ENCODE data around the gene SINHCAF. TPM values are rescaled to one million over a fixed set of nuclear protein-coding genes. Genes with fewer than 3 reads are reported as not detected.

Gene SINHCAF
- total RNA-seq, 1 experiment from 2014 or later: 32.7 TPM

DNA sequence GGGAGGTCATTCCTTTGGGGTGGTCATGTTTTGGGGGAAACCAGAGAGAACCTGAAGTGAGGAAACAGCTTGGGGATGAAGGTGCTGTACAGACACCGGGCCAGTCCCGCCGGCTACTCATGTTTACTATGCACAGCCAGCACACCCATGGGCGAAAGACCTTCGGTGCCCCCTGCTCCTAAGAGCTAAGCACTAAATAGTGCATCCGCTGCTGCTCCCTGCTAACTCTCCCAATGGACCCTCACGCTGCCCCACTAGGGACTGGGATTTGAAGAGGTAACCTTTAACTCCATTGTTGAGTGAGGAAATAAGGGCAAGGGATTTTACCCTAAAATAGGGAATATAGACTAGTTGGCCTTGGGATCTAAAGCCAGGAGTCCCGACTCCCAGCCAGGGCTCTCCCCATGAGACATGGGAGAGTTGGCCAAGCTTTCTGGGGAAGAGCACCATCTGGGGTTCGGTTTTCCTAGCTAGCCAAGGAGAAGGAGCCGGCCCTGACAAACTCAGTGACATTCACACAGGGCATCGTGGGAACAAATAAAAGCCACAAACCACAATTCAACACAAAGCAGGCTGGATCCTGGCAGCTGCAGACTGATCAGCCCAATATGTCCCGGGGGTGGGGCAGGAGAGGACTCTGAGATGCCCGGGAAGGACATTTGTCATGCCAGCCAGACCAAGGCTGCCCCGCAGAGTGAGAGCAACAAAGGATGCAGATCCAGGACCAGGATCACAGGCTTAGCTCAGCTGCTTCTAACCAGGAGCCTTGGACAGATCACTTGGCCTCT, 91.7 kb downstream of the SINHCAF start:
- peak; percentile 40 for DNase-seq (ENCODE audit: low read depth)

DNA sequence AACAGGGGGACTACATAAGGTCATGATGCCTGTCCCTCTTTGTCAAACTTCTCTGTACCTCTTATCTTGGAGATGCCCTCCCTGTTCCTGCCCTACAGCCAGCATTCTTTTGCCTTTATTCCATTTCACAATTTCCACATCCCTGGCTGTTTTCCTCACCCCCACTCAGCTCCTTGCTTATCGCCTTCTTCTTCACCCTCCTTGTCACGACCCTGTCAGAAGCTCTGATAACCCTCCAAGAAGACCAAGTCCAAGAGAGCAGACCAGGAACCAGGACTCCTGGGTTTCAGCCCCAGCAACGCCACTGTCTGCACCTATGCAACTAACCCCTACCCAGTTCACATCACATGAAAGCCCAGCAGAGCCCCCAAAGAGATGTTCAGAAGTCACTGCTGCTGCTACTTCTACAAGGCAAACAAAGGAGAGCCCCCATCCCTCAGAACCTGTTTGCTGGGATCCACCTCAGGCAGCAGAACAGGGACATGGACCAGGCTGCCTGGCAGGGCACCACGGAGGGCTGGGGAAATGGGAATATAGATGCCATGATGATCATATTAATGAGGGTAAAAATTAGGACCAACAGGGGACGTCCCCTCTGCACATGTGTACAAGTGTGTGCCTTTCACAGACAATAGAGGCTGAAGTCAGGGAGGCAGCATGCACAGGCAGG, 92.8 kb downstream of the SINHCAF start:
- DNase-seq (ENCODE audit: low read depth): no peak

DNA sequence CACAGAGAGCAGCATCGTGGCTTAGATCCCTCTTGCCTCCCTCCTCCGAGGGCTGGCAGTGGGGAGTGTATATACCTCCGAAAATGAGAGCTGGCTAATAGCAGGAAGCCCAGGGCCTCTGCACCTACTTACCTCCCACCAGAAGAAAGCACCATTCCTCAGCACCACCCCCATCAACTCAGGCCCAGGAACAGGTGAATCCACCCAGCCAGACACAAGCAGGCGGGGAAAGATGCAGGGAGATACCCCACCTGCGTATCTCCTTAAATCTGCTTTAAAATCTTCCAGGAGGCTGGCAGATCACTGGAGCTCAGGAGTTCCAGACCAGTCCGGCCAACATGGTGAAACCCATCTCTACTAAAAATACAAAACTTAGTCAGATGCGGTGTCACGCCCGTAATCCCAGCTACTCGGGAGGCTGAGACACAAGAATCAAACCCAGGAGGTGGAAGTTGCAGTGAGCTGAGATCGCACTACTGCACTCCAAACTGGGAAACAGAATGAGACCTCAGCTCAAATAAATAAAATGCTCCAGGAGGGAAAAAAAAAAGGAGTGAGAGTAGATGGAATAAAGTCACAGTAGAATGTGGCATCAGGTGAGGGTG, 93.5 kb downstream of the SINHCAF start:
- no peak for DNase-seq (ENCODE audit: low read depth)

DNA sequence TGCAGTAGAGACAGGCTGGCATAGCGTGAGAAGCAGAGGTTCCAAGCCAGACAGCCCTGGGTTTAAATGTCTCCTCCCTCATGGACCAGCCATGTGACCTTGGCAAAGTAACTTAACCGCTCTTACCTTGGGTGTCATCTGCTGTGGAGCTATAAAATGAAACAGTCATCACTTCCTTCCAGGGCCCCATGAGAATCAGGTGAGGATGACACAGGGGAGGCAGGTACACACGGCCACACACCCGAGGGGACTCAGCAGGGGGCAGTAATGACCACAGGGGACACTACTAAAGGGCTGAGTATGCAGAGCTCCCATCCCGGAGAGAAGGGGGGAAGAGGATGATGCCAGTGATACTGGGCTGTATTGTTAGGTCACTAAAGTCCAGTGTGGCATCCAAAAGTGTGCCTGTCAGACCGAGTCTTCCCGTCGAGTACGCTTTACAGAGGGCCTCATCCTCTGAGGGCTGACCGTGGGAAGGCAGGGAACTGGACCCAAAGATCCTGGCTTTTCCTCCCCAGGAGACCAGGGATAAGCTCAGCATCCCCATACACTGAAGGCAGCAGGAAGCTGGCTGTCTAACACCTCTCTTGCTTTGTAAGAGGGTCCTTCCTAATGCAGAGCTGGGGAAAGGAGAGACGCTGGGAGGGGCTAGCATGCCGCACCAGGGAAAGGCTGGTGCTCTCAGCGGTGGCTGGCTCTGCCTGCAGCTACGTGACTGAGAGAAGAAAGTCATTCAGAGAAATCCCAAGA, 94.2 kb downstream of the SINHCAF start:
- no peak for DNase-seq (ENCODE audit: low read depth)

Measured in RPMI7951 (cell line).